Suppressor macrophage treated with lipopolysaccharide for 4 hours (primary cell): ENCODE results near the gene MAJIN.

Experiments
- DNase-seq: peaks from one replicate; pipeline ENCODE4 v3.0.0-alpha.2; 2020

The MAJIN gene

DNA sequence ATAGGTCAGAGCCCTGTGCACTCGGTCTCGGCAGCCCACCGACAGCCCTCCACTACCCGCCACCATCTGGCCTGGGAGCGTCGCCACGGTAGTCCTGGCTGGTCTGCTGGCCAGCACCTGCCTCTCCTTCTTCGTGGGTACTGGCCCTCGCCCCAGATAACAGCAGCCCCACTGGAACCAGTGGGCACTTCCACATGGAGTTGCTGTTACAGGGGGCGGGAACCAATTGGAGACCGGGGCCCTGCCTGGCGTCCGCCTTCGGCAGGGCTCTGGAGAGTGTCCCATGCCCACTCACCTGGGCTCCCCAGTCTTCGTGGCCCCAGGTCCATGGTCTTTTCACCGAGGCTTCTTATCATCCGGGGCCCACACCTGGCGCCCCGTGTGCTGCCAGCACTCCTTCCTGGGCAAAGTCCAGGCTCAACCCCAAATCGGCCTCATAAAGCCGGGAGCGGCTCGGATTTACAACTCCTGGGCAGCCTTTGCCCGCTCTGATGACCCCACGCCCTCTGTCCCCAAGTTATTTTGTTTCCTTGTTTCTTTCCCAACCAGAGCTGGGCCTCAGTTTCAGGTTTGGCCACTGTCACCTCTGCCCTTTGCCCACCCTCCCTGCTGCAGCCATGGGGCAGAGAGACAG is 80.6 kb downstream of the MAJIN start:
- DNase-seq, result no peak

- DNase-seq, result no peak
These were observed 81.4 kb downstream of the MAJIN start for GRCh38 chr11:64890522-64890939.

DNA sequence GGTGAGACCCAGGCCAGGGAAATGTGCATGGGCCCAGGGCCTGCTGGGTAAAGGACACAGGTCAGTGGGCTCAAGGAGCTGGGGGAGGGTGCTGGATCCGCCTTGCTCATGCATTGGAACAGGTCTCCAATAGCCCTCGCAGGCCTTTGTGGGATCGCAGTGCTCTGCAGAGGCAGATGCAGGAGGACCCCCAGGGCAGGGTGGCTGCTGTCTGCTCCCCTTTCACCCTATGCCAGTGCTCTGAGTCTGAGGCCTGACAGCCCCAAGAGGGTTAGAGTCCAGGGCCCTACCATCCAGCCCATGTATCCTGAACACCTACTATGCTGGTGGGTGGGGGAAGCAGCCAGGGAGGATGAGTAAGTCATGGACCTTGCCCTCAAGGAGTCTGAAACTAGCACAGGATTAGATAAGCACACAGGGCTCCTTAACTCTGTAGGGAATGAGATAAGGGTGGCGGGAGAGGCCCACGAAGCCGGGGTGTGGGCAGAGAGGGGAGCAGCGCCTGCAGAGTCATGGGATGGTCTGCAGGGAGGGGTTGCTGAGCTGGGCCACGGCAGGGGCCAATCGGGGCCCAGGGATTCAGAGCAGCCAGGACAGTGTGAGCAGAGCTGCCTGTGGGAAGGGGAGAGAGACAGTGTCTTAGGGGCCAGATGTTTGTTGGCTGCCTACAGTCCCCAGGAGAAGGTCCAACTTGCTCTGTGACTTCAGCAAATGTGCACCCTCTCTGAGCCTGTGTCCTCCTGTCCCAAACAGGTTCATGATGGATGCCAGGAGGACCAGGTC is 83.0 kb downstream of the MAJIN start:
- no peak for DNase-seq

DNA sequence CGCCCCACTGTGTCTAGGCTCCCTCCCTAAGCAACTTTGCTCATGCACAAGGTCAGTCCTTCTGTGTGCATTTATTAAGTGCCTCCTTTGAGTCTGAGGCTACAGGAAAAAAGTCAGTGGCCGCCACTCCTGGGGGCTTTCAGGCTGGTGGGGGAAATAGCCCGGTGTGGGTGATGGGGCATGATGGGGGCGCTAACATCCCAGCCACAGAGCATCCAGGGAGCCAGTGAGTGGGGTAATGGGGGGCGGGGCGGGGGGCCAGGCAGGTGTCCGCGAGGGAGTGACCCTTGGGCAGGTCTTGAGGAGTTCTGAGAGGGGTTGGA is 83.5 kb downstream of the MAJIN start:
- no peak for DNase-seq
